ENCODE measurements around the gene BIN2.

DNA sequence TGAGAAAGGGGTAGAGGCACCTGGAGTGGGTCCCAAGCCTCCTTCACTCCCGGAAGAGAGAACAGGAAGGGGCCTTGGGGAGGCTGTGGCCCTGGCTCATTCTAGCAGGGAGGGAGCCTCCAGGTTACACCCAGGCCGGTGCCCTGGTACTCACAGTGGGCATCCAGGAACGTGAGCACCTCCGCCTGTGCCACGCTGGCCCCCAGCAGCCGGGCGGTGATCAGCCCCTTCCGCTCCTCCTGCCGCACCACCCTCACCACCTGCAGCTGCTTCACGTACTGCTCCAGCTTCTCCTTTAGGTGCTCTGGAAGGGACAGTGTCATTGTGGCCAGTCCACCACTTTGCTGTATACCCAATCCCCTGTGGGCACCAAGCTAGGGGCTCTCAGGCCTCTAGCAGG lies 41.3 kb upstream of the BIN2 start:
- TF ChIP-seq EZH2 (IDR thresholded peaks at IDR 0.05; ENCODE audit: insufficient read depth, poor library complexity, severe bottlenecking) (no peak), EZH2phosphoT487 (IDR thresholded peaks at IDR 0.05; ENCODE audit: insufficient read depth, low read depth) (no peak)
